ENCODE measurements around the gene ABI3BP. TPM values are rescaled to one million over a fixed set of nuclear protein-coding genes. Genes with fewer than 3 reads are reported as not detected.

ABI3BP gene
- 1 to 10 TPM; 1.9 to 4.2 TPM for total RNA-seq
- 1 to 10 TPM; 2.2 to 2.5 TPM for polyA plus RNA-seq

GRCh38 chr3:100993309-100993708 is at the start of gene ABI3BP:
ABI3BP (minus strand) TSS chr3:100993421; CDS start chr3:100993384, 37 bp downstream.
- peak within 1 kb of the TSS; percentile 27 to 58 for H3K9ac ChIP-seq (ENCODE audit: low read depth in 1 of 2, low read length in 2 of 2)
- no peaks in the 10 kb centered on the region for H3K27me3 ChIP-seq (ENCODE audit: control insufficient read depth in 4 of 4, insufficient read depth in 4 of 4, low read length in 3 of 4)
- TF ChIP-seq, protein P1, sequence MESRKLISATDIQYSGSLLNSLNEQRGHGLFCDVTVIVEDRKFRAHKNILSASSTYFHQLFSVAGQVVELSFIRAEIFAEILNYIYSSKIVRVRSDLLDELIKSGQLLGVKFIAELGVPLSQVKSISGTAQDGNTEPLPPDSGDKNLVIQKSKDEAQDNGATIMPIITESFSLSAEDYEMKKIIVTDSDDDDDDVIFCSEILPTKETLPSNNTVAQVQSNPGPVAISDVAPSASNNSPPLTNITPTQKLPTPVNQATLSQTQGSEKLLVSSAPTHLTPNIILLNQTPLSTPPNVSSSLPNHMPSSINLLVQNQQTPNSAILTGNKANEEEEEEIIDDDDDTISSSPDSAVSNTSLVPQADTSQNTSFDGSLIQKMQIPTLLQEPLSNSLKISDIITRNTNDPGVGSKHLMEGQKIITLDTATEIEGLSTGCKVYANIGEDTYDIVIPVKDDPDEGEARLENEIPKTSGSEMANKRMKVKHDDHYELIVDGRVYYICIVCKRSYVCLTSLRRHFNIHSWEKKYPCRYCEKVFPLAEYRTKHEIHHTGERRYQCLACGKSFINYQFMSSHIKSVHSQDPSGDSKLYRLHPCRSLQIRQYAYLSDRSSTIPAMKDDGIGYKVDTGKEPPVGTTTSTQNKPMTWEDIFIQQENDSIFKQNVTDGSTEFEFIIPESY (IDR thresholded peaks at IDR 0.05), result no peak
- TF ChIP-seq GABPA (IDR thresholded peaks at IDR 0.05 in 1 of 2, conservative IDR thresholded peaks at IDR 0.05 in 1 of 2) (no peak), JUND (IDR thresholded peaks at IDR 0.05) (peak; percentile 36 to 57), TAF1 (conservative IDR thresholded peaks at IDR 0.05) (peak; percentile 19), ATF3 (IDR thresholded peaks at IDR 0.05) (no peak), RAD21 (IDR thresholded peaks at IDR 0.05) (no peak)
- TF ChIP-seq, protein P2, sequence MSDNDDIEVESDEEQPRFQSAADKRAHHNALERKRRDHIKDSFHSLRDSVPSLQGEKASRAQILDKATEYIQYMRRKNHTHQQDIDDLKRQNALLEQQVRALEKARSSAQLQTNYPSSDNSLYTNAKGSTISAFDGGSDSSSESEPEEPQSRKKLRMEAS (IDR thresholded peaks at IDR 0.05), result no peak
- H3K36me3 ChIP-seq (ENCODE audit: control insufficient read depth in 4 of 4, insufficient read depth in 3 of 4, low read depth in 1 of 4, low read length in 3 of 4), result no peaks in the 10 kb centered on the region
- 12% methylated on average over 5 of the region's 5 CpGs for WGBS
- peaks cover 0 to 5% (median 2%) of the 10 kb centered on the region in 4 donors for H3K4me1 ChIP-seq (ENCODE audit: control insufficient read depth in 4 of 4, insufficient read depth in 4 of 4, low read length in 3 of 4)
- no peaks in the 10 kb centered on the region for H3K9me3 ChIP-seq (ENCODE audit: control insufficient read depth in 4 of 4, low read length in 3 of 4)
- peak; percentile 45 for DNase-seq (ENCODE audit: low spot score)
- peak within 1 kb of the TSS; percentile 32 to 40 for H3K27ac ChIP-seq (ENCODE audit: low read depth in 1 of 2, low read length in 2 of 2)
- peak within 1 kb of the TSS; percentile 19 to 29 (median 22) for H3K4me3 ChIP-seq (ENCODE audit: low read depth in 1 of 3, low read length in 3 of 3)

- no peaks in the 10 kb centered on the region for H3K36me3 ChIP-seq (ENCODE audit: control insufficient read depth in 4 of 4, insufficient read depth in 3 of 4, low read depth in 1 of 4, low read length in 3 of 4)
- H3K9ac ChIP-seq (ENCODE audit: low read depth in 1 of 2, low read length in 2 of 2), result no peak overlapping the region
- H3K27ac ChIP-seq (ENCODE audit: low read depth in 1 of 2, low read length in 2 of 2), result no peak overlapping the region
- TF ChIP-seq RXRA (IDR thresholded peaks at IDR 0.05) (no peak), TAF1 (conservative IDR thresholded peaks at IDR 0.05) (no peak), EGR1 (IDR thresholded peaks at IDR 0.05; ENCODE audit: low read depth in 2 of 2) (no peak), HNF4A (conservative IDR thresholded peaks at IDR 0.05) (no peak), REST (IDR thresholded peaks at IDR 0.05) (no peak), HNF4G (IDR thresholded peaks at IDR 0.05) (no peak), JUND (IDR thresholded peaks at IDR 0.05) (no peak), CTCF (IDR thresholded peaks at IDR 0.05; ENCODE audit: low read depth, low read length, missing input control) (no peak), FOXA1 (IDR thresholded peaks at IDR 0.05) (no peak), ATF3 (IDR thresholded peaks at IDR 0.05) (no peak), SP1 (IDR thresholded peaks at IDR 0.05) (no peak), YY1 (IDR thresholded peaks at IDR 0.05) (no peak)
- TF ChIP-seq, protein P1 (IDR thresholded peaks at IDR 0.05), result no peak
- TF ChIP-seq, protein P2 (IDR thresholded peaks at IDR 0.05), result no peak
- DNase-seq (ENCODE audit: low spot score), result no peak
- no peak overlapping the region for H3K4me3 ChIP-seq (ENCODE audit: low read depth in 1 of 3, low read length in 3 of 3)
- H3K4me1 ChIP-seq (ENCODE audit: control insufficient read depth in 4 of 4, insufficient read depth in 4 of 4, low read length in 3 of 4), result no peaks in the 10 kb centered on the region
- H3K27me3 ChIP-seq (ENCODE audit: control insufficient read depth in 4 of 4, insufficient read depth in 4 of 4, low read length in 3 of 4), result no peaks in the 10 kb centered on the region
- H3K9me3 ChIP-seq (ENCODE audit: control insufficient read depth in 4 of 4, low read length in 3 of 4), result no peaks in the 10 kb centered on the region
- WGBS, result 65% methylated on average over 2 of the region's 2 CpGs
These were observed 46.1 kb upstream of the ABI3BP start for GRCh38 chr3:101039285-101039684.
